HepG2 (cell line): ENCODE data around the gene HEXIM1. TPM values are rescaled to one million over a fixed set of nuclear protein-coding genes. Genes with fewer than 3 reads are reported as not detected.

Experiments used
- BRF2 ChIP-seq: sonication (generic); formaldehyde crosslinking; IDR thresholded peaks from 2 replicates; pipeline ENCODE4 v1.8.1; 2022; ENCODE audit warnings: mild to moderate bottlenecking, missing genetic modification reagents
- FOXA1 ChIP-seq, 2 experiments: fragments of 450-650 bp in 1 of 2; sonication (generic) in 1 of 2; formaldehyde crosslinking in 1 of 2; IDR thresholded peaks; 2 replicates each; pipeline versions ENCODE4 v1.4.0 to v1.6.1; 2016 to 2020; ENCODE audit warnings: missing genetic modification reagents in 1 of 2
- HMG20A ChIP-seq: IDR thresholded peaks from 2 replicates; pipeline ENCODE4 v1.6.1; 2016; ENCODE audit warnings: borderline replicate concordance
- KAT8 ChIP-seq: IDR thresholded peaks from 2 replicates; pipeline ENCODE4 v1.6.1; 2016; ENCODE audit warnings: missing genetic modification reagents, missing compliant biosample characterization
- MTF1 ChIP-seq: sonication (generic); formaldehyde crosslinking; IDR thresholded peaks from 2 replicates; pipeline ENCODE4 v1.5.0; 2020; ENCODE audit warnings: missing genetic modification reagents
- REPIN1 ChIP-seq: sonication (generic); formaldehyde crosslinking; IDR thresholded peaks from 2 replicates; pipeline ENCODE4 v1.8.0; 2022; ENCODE audit warnings: missing genetic modification reagents, low read depth, mild to moderate bottlenecking, borderline replicate concordance
- RFXANK ChIP-seq: IDR thresholded peaks from 2 replicates; pipeline ENCODE4 v1.6.1; 2016
- SCMH1 ChIP-seq: sonication (generic); formaldehyde crosslinking; IDR thresholded peaks from 2 replicates; pipeline ENCODE4 v1.9.0; 2021; ENCODE audit warnings: missing genetic modification reagents, mild to moderate bottlenecking, borderline replicate concordance
- TARDBP ChIP-seq: sonication (generic); formaldehyde crosslinking; IDR thresholded peaks from 2 replicates; pipeline ENCODE4 v1.8.0; 2022; ENCODE audit warnings: mild to moderate bottlenecking, missing genetic modification reagents
- TBX3 ChIP-seq: fragments of 450-650 bp; IDR thresholded peaks from 2 replicates; pipeline ENCODE4 v1.6.1; 2017; ENCODE audit warnings: antibody characterized with exemption, mild to moderate bottlenecking, inconsistent platforms, borderline replicate concordance
- ZHX2 ChIP-seq, 2 experiments: sonication (generic) in 1 of 2; formaldehyde crosslinking in 1 of 2; IDR thresholded peaks; 2 replicates each; pipeline versions ENCODE4 v1.6.1 to v1.9.0; 2014 to 2022; ENCODE audit warnings: antibody characterized with exemption in 1 of 2, borderline replicate concordance in 1 of 2, inconsistent platforms in 1 of 2, low read depth in 1 of 2, missing genetic modification reagents in 1 of 2
- ZNF101 ChIP-seq: sonication (generic); formaldehyde crosslinking; IDR thresholded peaks from 2 replicates; pipeline ENCODE4 v1.4.0; 2020; ENCODE audit warnings: mild to moderate bottlenecking, low read depth, missing genetic modification reagents, borderline replicate concordance
- ZNF282 ChIP-seq: fragments of 450-650 bp; IDR thresholded peaks from 2 replicates; pipeline ENCODE4 v1.6.1; 2018; ENCODE audit not compliant: partially characterized antibody
- ZNF619 ChIP-seq: sonication (generic); formaldehyde crosslinking; IDR thresholded peaks from 2 replicates; pipeline ENCODE4 v1.4.0; 2020; ENCODE audit warnings: mild to moderate bottlenecking, missing genetic modification reagents
- ZNF629 ChIP-seq: sonication (generic); formaldehyde crosslinking; conservative IDR thresholded peaks from 2 replicates; pipeline ENCODE4 v1.5.0; 2020; ENCODE audit warnings: missing genetic modification reagents
- polyA plus RNA-seq, 8 experiments: library from polyadenylated mRNA; depleted of rRNA in 3 of 8; stranded (reverse) in 7 of 8; unstranded in 1 of 8; fragments of >200 nt; fragmentation: Illumina TruSeq in 4 of 8; extraction: Trizol in 4 of 8; gene quantifications; 2 replicates each; pipeline versions ENCODE4 v1.2.1 to v1.2.3, GENCODE V29; 2011 to 2016; ENCODE audit warnings: low read depth in 4 of 8, missing spikeins in 1 of 8, mixed read lengths in 1 of 8; ENCODE audit not compliant: insufficient read depth in 1 of 8
- total RNA-seq, 5 experiments: library from RNA; depleted of rRNA; stranded (reverse); fragments of >200 nt; fragmentation: Illumina TruSeq; extraction: Trizol; gene quantifications; 2 replicates each; pipeline ENCODE4 v1.2.3, GENCODE V29; 2016; ENCODE audit warnings: low read depth in 1 of 5
- TF ChIP-seq, protein P1 (sequence below): sonication (generic); formaldehyde crosslinking; conservative IDR thresholded peaks from 2 replicates; pipeline ENCODE4 v1.4.0; 2020; ENCODE audit warnings: mild to moderate bottlenecking, missing genetic modification reagents, moderate library complexity
- TF ChIP-seq, protein P2 (sequence below): sonication (generic); formaldehyde crosslinking; IDR thresholded peaks from 2 replicates; pipeline ENCODE4 v1.5.0; 2020; ENCODE audit warnings: missing genetic modification reagents

HEXIM1 gene
- total and polyA plus RNA-seq, 2 of the 13 experiments (the other 11 are each of a cell fraction or from before 2014, with no cell fraction given) = 10.5 to 16.6 TPM

DNA sequence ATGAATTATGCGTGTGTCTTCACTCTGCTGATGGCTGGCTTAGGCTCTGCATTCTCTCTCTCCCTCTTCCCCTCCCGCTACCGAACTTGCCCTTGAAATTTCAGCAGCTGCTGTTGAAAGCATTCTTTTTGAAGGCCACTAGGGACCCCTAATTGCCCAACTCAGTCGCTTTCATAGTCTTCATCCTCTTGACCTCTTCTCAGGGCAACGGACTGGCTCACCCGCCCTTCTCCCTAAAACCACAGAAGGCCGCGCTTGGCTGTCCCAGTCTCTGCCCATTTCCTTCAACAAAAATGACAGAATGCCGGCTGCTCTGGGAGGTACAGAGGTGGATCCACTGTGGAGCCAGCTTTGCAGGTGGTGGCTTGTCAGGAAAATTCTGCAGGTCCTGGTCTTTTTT, 52.4 kb downstream of the HEXIM1 start (continued):
- TF ChIP-seq, protein P1, sequence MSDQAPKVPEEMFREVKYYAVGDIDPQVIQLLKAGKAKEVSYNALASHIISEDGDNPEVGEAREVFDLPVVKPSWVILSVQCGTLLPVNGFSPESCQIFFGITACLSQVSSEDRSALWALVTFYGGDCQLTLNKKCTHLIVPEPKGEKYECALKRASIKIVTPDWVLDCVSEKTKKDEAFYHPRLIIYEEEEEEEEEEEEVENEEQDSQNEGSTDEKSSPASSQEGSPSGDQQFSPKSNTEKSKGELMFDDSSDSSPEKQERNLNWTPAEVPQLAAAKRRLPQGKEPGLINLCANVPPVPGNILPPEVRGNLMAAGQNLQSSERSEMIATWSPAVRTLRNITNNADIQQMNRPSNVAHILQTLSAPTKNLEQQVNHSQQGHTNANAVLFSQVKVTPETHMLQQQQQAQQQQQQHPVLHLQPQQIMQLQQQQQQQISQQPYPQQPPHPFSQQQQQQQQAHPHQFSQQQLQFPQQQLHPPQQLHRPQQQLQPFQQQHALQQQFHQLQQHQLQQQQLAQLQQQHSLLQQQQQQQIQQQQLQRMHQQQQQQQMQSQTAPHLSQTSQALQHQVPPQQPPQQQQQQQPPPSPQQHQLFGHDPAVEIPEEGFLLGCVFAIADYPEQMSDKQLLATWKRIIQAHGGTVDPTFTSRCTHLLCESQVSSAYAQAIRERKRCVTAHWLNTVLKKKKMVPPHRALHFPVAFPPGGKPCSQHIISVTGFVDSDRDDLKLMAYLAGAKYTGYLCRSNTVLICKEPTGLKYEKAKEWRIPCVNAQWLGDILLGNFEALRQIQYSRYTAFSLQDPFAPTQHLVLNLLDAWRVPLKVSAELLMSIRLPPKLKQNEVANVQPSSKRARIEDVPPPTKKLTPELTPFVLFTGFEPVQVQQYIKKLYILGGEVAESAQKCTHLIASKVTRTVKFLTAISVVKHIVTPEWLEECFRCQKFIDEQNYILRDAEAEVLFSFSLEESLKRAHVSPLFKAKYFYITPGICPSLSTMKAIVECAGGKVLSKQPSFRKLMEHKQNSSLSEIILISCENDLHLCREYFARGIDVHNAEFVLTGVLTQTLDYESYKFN (CRISPR knock-in tag) = no peak
- TF ChIP-seq ZNF101 (CRISPR knock-in tag) (no peak), RFXANK (CRISPR knock-in tag) (no peak), ZHX2 (IDR thresholded peaks at IDR 0.05; ENCODE audit: low read depth) (no peak), ZHX2 (CRISPR knock-in tag; IDR thresholded peaks at IDR 0.05; ENCODE audit: borderline replicate concordance) (no peak), SCMH1 (CRISPR knock-in tag) (no peak), MTF1 (CRISPR knock-in tag) (no peak), HMG20A (CRISPR knock-in tag) (0 out of 2 replicates have a peak, but pooled peaks have one; percentile 50), ZNF629 (CRISPR knock-in tag) (no peak), TARDBP (CRISPR knock-in tag) (no peak), ZNF282 (no peak), BRF2 (CRISPR knock-in tag) (no peak), KAT8 (CRISPR knock-in tag) (0 out of 2 replicates have a peak, but pooled peaks have one; percentile 21), REPIN1 (CRISPR knock-in tag) (peak; percentile 15; the same call in 1 of the 2 replicates), TBX3 (no peak), FOXA1 (IDR thresholded peaks at IDR 0.05) (no peak), FOXA1 (CRISPR knock-in tag; IDR thresholded peaks at IDR 0.05) (no peak), ZNF619 (no peak)
- TF ChIP-seq, protein P2, sequence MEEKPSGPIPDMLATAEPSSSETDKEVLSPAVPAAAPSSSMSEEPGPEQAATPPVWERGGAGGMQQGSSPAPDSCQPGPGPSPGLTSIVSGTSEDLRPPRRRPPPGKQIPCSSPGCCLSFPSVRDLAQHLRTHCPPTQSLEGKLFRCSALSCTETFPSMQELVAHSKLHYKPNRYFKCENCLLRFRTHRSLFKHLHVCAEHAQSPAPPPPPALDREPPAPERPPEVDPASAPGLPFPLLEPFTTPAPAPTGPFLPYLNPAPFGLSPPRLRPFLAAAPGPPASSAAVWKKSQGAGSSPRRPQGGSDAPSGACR = no peak
